GM04504 (cell line): Measurements from ENCODE around the gene ANO2.

Experiments used
- DNase-seq: peaks from one replicate; pipeline ENCODE4 v3.0.0-alpha.2; 2012; ENCODE audit warnings: low read depth

ANO2 gene

DNA sequence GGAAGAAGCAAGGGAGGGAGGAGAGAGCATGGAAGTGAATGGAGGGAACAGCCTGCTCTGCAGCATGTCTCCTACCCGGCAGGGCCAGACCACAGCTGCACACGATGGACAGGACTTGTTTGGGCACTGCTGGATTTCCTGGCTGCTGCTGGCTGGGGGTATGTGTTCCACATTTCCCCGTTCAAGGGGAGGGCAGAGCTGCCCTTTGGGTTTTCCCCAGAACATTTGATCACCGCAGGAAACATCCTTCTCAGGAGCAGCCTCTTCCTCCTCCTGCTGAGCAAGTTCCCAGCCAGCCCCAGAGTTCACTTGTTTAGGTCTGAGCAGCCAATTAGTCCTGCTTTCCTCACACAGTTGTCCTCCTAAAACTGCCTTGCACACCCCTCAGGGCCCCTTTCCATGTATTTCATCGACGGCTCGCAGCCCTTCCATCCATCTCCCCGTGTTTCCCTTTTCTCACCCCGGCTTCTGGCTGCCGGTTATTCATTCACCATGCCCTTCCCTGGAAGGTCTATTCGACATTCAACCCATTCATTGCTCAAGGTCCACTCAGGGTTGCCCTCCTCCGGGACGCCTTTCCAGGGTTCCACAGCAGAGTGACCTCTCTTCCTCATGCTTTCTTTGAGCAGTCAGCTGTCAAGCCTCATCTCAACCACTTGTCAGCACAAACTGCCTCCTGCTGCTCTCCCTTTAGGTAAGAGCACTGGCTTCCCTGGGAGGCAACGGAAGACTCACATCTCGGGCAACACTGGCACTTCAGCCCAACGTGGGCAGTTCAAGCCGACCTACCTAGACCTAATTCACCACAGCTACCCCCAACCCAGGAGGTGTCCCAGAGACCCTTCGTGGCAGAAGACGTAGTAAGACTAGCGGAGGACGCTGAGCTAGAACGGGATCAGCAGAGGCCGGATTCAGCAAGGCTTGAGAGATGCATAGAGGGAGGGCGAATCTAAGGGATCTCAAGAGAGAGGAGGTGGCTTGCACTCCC lies 20.1 kb upstream of the ANO2 start:
- no peak for DNase-seq

DNA sequence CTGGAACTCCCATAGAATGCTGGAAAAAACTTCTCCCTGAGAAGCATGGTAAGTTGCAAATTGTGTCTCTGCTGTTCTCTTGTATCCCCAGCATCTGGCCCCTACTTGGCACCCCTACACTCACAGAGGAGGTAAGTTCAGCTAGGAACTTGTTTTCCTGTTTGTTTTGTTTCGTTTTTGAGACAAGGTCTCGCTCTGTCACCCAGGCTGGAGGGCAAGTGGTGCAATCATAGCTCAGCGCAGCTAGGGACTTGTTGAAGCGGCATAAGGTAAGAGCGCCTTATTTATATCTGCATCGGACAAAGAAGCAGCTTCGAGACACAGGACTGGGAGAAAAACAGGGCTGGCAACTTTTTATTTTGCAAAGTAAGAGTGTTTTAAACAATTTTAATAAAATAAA lies 18.5 kb upstream of the ANO2 start:
- DNase-seq, result no peak

GRCh38 chr12:5960783-5961182 lies 15.7 kb upstream of the ANO2 start:
- no peak for DNase-seq

DNA sequence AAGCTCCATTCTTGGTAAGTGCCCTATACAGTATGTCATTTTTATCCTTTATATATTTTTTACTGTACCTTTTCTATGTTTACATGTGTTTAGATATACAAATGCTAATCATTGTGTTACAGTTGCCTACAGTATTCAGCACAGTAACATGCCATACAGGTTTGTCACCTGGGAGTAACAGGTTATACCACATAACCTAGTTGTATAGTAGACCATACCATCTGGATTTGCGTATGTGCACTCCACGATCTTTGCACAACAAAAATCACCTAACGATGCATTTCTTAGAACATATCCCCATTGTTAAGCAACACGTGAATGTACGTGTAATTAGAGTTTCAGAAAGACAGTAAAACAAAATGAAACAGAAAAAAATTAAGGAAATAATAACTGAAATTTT lies 11.9 kb upstream of the ANO2 start:
- no peak for DNase-seq

GRCh38 chr12:5954661-5955060 lies 9.6 kb upstream of the ANO2 start:
- DNase-seq, result no peak

GRCh38 chr12:5953835-5954586 lies 9.0 kb upstream of the ANO2 start:
- no peak for DNase-seq

GRCh38 chr12:5952031-5952430 lies 7.0 kb upstream of the ANO2 start:
- DNase-seq, result no peak

DNA sequence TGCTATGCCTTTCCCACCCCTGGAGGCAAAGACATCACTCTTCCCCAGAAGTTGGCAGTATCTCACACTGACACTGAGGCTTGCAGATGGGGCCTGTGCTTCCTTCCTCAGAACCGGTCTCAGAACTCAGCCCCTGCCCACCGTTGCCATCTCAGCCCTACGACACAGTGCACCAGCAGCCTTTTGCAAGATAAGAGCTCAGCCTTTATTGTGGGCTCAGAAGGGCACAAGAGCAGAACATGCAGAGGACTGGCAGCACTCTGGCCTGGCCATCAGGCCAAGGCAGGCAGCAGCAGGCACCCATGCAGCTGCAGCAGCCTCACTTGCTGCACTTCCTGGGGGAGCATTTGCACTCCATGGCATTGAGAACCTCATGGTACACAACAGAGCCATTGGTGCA lies 3.6 kb upstream of the ANO2 start:
- DNase-seq, result no peak

- no peak for DNase-seq
These were observed 1.9 kb upstream of the ANO2 start for GRCh38 chr12:5947006-5947405.

DNA sequence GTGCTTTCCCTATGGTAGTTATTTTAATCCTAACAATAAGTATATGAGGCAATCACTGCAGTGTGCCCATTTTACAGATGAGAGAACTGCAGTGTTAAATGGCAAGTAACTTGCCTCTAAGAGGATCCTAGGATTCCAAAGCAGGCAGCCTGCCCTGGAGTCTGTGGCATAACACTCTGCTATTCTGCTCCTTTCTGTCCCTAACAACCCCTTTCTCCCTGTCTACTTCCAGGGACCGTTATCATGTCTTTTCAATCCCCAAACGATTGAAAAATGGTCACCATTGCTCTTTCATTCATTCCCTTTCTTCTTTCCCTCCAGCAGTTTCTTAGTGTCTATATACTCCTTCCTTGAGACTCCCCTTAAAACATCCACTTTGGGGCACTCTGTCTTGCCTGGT lies 1.3 kb upstream of the ANO2 start:
- no peak for DNase-seq

GRCh38 chr12:5944688-5945070 lies 380 bp downstream of the ANO2 start:
- no peak for DNase-seq

GRCh38 chr12:5944053-5944452 lies 1.0 kb downstream of the ANO2 start:
- DNase-seq, result no peak

DNA sequence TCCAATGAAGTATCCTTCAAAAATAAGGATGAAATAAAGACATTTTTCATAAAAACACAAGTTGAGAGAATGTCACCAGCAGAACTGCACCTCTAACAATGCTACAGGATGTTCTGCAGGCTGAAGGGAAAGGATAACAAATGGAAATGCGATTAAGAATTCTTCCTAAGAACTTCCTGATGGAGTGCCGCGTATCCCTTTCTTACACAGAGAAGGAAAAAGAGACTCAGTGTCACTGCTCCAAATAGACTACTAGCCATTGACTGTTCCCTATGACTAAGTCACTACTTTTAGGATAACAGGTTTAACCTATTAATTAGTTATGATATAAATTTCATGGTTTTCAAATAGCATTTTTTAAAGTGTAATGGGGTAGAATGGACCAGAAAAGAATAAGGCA lies 3.2 kb downstream of the ANO2 start:
- no peak for DNase-seq

DNA sequence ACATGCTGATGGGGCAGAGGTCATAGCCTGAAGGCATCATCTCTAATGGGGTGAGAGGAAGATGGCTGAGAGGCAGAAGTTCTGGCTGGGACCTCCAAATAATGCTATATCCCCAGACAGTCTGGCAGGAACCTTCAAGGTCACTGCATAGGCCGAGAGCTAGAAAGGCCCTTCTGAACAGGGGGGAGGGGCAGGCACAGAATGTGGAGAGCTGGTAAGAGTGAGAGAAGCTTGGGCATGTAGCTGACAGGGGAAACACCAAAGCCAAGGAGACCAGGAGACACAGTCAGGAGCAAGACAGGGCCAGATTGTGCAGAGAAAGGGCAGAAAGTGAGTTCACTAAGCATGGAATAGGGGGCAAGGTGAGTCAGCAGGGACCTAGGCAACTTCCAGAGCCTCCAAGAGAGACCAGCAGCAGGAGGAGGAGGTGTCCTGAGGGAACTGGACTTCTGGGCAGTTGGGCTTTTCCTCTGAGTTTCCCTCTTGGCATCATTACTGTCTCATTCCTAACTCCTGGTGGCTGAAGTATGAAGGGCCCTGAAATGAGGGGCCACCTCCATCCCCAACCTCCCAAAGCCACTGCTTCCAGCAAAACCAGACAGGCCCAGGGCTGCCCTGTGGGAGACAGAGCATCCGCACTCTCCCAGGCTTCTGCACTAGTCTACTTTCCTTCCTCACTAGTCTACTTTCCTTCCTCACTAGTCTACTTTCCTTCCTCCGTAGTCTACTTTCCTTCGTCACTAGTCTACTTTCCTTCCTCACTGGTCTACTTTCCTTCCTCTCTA lies 17.1 kb downstream of the ANO2 start:
- DNase-seq, result no peak

GRCh38 chr12:5925646-5926045 lies 19.4 kb downstream of the ANO2 start:
- DNase-seq, result no peak

DNA sequence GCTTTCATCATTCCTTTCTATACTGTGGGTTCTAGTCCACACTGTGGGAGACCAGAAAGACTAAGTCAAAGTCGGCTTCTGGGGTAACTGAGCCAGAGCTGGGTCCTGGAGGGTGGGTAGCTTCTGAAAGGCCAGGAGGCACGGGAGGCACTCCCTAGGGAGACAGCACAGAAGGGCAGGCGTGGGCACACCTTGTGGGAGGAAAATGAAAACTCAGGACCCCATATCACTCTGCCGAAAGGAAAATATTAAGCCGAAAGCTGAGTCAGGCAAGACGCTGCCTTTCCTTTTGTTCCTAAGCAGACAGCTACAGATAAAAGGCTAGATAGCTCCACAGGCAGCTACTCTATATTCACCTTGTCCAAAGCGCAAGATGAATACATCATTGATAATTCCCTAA lies 20.7 kb downstream of the ANO2 start:
- DNase-seq, result no peak

DNA sequence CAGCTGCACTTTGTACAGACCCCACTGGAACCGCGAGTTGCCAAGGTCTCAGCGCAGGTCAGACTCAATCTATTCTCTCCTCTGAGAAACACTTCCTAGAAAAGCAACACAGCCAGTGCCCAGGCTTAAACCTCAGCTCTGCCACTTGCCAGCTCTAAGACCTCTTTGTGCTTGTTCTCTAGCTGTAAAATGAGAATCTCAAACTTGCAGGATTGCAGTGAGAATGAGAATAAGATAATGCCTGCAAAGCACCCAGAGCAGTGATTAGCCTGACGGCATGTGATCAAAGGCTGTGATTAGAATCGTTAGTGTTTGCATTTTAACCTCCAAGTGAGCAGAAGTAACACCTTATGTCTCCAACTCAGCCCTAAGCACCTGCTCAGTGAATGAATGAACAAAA lies 21.3 kb downstream of the ANO2 start:
- no peak for DNase-seq

DNA sequence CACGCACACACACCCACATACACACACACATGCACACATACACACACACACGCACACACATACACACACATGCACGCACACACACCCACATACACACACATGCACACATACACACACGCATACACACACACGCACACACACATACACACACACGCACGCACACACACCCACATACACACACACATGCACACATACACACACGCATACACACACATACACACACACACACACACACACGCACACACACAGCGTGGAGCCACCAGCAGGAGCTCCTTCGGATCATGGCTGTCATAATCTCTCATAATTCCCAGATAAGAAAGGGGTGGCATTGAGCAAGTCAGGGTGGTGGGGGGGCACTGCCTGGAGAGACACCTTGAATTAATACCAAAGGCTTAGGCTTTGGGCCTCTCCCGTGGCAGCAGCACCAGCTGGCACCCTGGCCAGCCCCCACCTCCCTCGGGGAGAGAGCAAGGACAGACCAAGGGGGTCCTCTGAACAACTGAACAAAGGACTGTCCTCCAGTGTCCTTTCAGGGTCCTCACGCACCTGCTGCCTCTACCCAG lies 21.9 kb downstream of the ANO2 start:
- no peak for DNase-seq

DNA sequence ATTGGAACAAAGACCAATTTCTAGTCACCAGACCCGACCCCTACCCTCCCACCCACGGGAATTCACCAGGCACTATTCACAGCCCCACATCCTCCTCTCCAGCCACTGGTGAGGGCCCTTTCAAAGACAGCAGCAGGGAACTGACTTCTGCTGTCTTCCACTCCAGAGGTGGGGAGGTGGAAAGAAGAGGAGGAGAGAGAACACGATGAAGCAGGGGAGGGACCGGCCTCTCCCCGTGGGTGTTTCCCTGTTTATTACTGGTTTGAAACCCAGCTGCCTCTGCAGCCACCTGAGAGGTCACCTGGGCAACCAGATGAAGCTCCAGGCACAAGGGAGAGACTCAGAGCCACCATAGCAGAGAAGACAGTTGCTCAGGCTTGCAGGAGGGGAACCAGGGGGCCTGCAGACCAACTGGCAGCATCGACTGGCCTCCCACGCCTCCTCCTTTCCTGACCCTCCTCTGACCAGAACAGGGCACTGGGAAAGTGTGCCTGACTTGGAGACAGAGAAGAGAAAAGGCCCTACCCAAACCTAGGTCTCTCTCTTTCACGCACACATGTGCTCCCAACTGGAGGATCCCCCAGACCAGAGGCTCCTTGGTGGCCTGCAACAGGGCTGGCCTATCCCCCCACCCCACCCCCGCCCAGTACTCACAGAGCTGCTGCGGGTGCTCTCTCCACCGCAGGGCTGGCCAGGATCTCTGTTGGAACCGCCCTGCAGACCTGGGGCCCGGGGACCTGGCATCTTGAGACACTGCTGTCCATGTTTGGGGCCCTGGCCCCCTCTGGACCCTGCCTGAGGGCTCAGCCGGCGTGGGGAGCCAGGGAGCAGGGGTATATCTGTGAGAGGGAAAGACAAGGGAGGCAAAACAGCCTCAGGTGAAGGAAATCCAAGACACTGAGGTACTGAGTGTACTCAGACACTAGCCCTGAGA lies 22.8 kb downstream of the ANO2 start:
- no peak for DNase-seq

- no peak for DNase-seq
These were observed 23.8 kb downstream of the ANO2 start for GRCh38 chr12:5921027-5921909.
